ENCODE measurements around the gene PNMA8A.

DNA sequence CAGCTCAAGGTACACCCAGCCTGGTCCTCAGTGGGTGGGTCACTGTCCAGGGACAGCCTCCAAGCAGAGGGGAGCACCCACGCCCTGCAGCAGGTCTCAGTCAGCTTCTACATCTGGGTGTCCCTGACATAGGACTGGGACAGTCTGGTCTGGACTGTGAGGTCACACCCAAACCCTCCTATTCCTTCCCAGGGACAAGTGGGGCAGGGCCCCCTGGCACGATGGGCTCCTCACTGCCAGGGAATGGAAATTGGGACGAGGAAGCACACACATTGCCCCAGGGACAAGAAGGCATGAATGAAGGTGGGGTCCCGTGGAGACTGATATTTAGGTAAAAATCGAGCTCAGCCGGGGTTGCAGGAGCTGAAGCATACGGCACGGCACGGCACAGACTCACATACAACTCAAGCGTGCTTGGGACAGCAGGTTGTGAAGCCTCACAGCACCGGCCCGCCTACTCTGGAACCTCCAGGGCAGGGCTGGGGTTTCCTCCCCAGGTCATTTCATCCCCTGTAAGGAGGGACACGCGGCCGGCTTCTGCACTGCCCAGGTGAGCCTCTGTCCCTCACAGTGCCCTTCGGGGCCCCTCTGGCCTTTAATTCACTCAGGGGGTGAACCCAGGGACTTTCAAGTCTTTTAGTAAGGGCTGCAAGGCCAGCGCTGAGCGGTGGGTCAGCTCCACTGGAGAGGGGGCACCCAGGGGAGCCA lies 20.8 kb upstream of the PNMA8A start:
- TF ChIP-seq, protein P1, sequence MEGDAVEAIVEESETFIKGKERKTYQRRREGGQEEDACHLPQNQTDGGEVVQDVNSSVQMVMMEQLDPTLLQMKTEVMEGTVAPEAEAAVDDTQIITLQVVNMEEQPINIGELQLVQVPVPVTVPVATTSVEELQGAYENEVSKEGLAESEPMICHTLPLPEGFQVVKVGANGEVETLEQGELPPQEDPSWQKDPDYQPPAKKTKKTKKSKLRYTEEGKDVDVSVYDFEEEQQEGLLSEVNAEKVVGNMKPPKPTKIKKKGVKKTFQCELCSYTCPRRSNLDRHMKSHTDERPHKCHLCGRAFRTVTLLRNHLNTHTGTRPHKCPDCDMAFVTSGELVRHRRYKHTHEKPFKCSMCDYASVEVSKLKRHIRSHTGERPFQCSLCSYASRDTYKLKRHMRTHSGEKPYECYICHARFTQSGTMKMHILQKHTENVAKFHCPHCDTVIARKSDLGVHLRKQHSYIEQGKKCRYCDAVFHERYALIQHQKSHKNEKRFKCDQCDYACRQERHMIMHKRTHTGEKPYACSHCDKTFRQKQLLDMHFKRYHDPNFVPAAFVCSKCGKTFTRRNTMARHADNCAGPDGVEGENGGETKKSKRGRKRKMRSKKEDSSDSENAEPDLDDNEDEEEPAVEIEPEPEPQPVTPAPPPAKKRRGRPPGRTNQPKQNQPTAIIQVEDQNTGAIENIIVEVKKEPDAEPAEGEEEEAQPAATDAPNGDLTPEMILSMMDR (IDR thresholded peaks at IDR 0.05) = no peak
- TF ChIP-seq POLR2A (IDR thresholded peaks at IDR 0.05) (no peak), EP300 (IDR thresholded peaks at IDR 0.05) (no peak)
